Aorta (tissue), 5 donors: ENCODE measurements around the gene SAMD4A. TPM values are rescaled to one million over a fixed set of nuclear protein-coding genes. Genes with fewer than 3 reads are reported as not detected.

ENCODE experiments used
- ATAC-seq: fragments of 200-7000 bp; cut with Tn5 transposase; one replicate; pipeline ENCODE4 v1.9.1; 2022; ENCODE audit warnings: moderate library complexity; ENCODE audit not compliant: low FRiP score
- DNase-seq, 2 donors: peaks; one replicate each; pipeline ENCODE4 v3.0.0-alpha.2; 2020
- H3K27ac ChIP-seq, 2 donors: one replicate each; pipeline ENCODE4 v1.5.1; 2013; ENCODE audit warnings: low read length in 2 of 2, mild to moderate bottlenecking in 2 of 2, moderate library complexity in 2 of 2, control low read depth in 1 of 2, inconsistent platforms in 1 of 2, low read depth in 1 of 2
- H3K27me3 ChIP-seq, 2 donors: one replicate each; pipeline ENCODE4 v1.6.1; 2013; ENCODE audit warnings: control low read depth in 1 of 2, low read length in 1 of 2, mild to moderate bottlenecking in 1 of 2, moderate library complexity in 1 of 2; ENCODE audit not compliant: insufficient read depth in 2 of 2, control insufficient read depth in 1 of 2
- H3K36me3 ChIP-seq, 2 donors: one replicate each; pipeline ENCODE4 v1.6.1; 2013; ENCODE audit warnings: control low read depth in 1 of 2, low read length in 1 of 2, mild to moderate bottlenecking in 1 of 2; ENCODE audit not compliant: insufficient read depth in 2 of 2, control insufficient read depth in 1 of 2
- H3K4me1 ChIP-seq, 2 donors: one replicate each; pipeline ENCODE4 v1.6.1; 2013; ENCODE audit warnings: low read length in 2 of 2, control low read depth in 1 of 2, mild to moderate bottlenecking in 1 of 2, moderate library complexity in 1 of 2; ENCODE audit not compliant: insufficient read depth in 2 of 2, control insufficient read depth in 1 of 2
- H3K4me3 ChIP-seq, 2 donors: one replicate each; pipeline ENCODE4 v1.5.1; 2013; ENCODE audit warnings: low read length in 2 of 2, control low read depth in 1 of 2, mild to moderate bottlenecking in 1 of 2
- H3K9me3 ChIP-seq: one replicate; pipeline ENCODE4 v1.6.1; 2013; ENCODE audit warnings: mild to moderate bottlenecking, low read length; ENCODE audit not compliant: control insufficient read depth
- WGBS, 2 donors: extraction: QIAGEN DNeasy Blood & Tissue Kit; methylation state at CpG; one replicate each; pipeline ENCODE4 v1.1.7; 2013; 5-methylcytosine and 5-hydroxymethylcytosine counted together
- intact Hi-C, 2 donors: fragments of 100-400 bp; cut with DNase I; formaldehyde crosslinking; loops; one replicate each; pipeline versions ENCODE4 v1.14.2 to v1.15.0; 2022
- polyA plus RNA-seq, 2 donors: library from polyadenylated mRNA; stranded (reverse); fragments of 200-250 nt; gene quantifications; one replicate each; pipeline ENCODE4 v1.2.3, GENCODE V29; 2013
- total RNA-seq, 2 donors: library from RNA; stranded (reverse); fragmentation: NEBNext Ultra II Directional; extraction: Animal tissue kit (Norgen Biotek cat#: 25700); gene quantifications; one replicate each; pipeline ENCODE4 v1.2.1, GENCODE V29; 2021
- donor health status: healthy with polysubstance abuse.
- donor health status: Bipolar disorder and iron deficiency.
- donor health status: DM: no; HTN: no; CAD: no.
- donor health status: DM: no; HTN: no; CAD: no.
- donor health status: DM: yes; HTN: yes; CAD: no.

The SAMD4A gene
- total and polyA plus RNA-seq, 4 donors = 18.8 to 386 (median 102) TPM

GRCh38 chr14:54783660-54784015 is 216.7 kb downstream of the SAMD4A start:
- Histone ChIP-seq H3K27me3 (no peaks in the 10 kb centered on the region), H3K27ac (peak overlapping the region; percentile 2 to 97), H3K4me3 (no peak overlapping the region), H3K9me3 (no peaks in the 10 kb centered on the region), H3K4me1 (peaks cover 0 to 3% of the 10 kb centered on the region in 2 donors), H3K36me3 (peaks cover 6 to 8% of the 10 kb centered on the region in 2 donors)
- intact Hi-C loops = no loop called here
- no peak for ATAC-seq
- no peak for DNase-seq
- WGBS, 2 donors = 75 to 76% methylated on average over 5 of the region's 5 CpGs

DNA sequence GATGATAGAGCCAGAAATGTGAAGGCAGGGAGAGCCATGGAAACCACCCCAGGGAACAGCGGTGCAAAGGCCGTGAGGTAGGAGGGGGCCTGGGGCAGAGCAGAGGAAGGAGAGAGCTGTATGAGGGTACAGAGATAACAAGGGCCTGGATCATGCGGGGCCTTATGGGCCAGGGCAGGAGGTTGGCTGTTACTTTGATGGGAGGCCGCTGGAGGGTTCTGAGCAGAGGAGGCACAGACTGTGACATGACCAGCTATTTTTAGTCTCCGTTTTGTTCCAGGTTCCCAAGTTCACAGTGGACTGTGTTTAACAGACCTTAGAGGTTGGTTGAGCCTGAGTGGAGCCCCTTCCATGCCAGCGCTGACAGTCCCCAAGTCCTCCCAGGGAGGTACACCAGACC is 217.1 kb downstream of the SAMD4A start:
- Histone ChIP-seq H3K4me1 (peaks cover 0 to 3% of the 10 kb centered on the region in 2 donors), H3K27ac (peak overlapping the region; percentile 23 to 97), H3K4me3 (no peak overlapping the region), H3K36me3 (peaks cover 6 to 9% of the 10 kb centered on the region in 2 donors), H3K27me3 (no peaks in the 10 kb centered on the region), H3K9me3 (no peaks in the 10 kb centered on the region)
- 17 to 20% methylated on average over 6 of the region's 6 CpGs for WGBS, 2 donors
- no peak for DNase-seq
- intact Hi-C loops = no loop called here
- ATAC-seq = peak; percentile 60

- intact Hi-C loops = no loop called here
- 13% methylated on average over 4 of the region's 4 CpGs for WGBS, 2 donors
- Histone ChIP-seq H3K4me3 (no peak overlapping the region), H3K4me1 (peaks cover 0 to 3% of the 10 kb centered on the region in 2 donors), H3K27me3 (no peaks in the 10 kb centered on the region), H3K27ac (peak overlapping the region; percentile 23 to 97), H3K9me3 (no peaks in the 10 kb centered on the region), H3K36me3 (peaks cover 6 to 9% of the 10 kb centered on the region in 2 donors)
- peak; percentile 66 for ATAC-seq
- DNase-seq = peak; percentile 79 to 87
Observed at GRCh38 chr14:54784657-54785056, 217.7 kb downstream of the SAMD4A start.

DNA sequence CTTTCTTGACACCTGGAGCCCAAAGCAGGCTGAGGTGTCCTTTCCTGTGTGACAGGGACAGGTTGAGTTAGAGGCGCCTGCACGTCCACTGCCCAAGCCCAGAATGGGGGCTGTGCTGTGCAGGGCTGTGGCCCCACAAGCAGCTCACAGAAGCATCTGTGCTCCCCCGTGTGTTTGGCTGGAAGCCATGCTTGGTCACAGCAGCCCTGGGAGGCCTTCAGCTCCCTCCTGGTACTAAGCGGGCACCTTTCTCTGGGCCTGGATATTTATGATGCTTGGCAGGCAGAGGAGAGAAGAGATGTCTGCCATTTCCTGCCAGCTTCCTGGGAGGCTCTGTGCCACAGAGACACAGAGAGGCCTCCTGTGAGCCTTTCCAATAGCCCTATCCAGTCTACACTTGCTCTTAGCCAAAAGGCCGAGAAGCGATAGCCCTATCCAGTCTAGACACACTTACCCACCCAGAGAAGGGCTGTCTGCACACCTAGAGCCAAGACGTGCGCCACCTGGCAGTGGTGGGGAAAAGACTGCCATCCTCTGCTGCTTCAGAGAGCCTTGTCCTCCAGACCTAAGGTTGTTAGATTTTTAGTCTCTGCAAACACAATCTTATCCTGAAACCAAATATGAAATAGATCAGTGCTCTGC is 218.3 kb downstream of the SAMD4A start:
- H3K36me3 ChIP-seq = peaks cover 6 to 12% of the 10 kb centered on the region in 2 donors
- peaks cover 0 to 3% of the 10 kb centered on the region in 2 donors for H3K4me1 ChIP-seq
- no peaks in the 10 kb centered on the region for H3K27me3 ChIP-seq
- no peak for DNase-seq
- H3K9me3 ChIP-seq = no peaks in the 10 kb centered on the region
- 38 to 43% methylated on average over 8 of the region's 8 CpGs for WGBS, 2 donors
- peak overlapping the region; percentile 18 to 43 for H3K27ac ChIP-seq
- ATAC-seq = peak; percentile 20
- intact Hi-C loops = no loop called here
- no peak overlapping the region for H3K4me3 ChIP-seq

GRCh38 chr14:54785778-54786770 is 219.1 kb downstream of the SAMD4A start:
- H3K4me1 ChIP-seq = peaks cover 0 to 3% of the 10 kb centered on the region in 2 donors
- H3K9me3 ChIP-seq = no peaks in the 10 kb centered on the region
- H3K36me3 ChIP-seq = peaks cover 3 to 12% of the 10 kb centered on the region in 2 donors
- no peak for ATAC-seq
- H3K4me3 ChIP-seq = no peak overlapping the region
- intact Hi-C loops = no loop called here
- DNase-seq = no peak
- no peaks in the 10 kb centered on the region for H3K27me3 ChIP-seq
- H3K27ac ChIP-seq = peak overlapping the region in 1 of 2 donors; percentile 34
- WGBS, 2 donors = 76 to 83% methylated on average over 5 of the region's 5 CpGs

GRCh38 chr14:54786838-54787237 is 219.9 kb downstream of the SAMD4A start:
- intact Hi-C loops = no loop called here
- ATAC-seq = no peak
- 50 to 51% methylated on average over 3 of the region's 3 CpGs for WGBS, 2 donors
- peaks cover 0 to 3% of the 10 kb centered on the region in 2 donors for H3K4me1 ChIP-seq
- peak overlapping the region in 1 of 2 donors; percentile 16 for H3K27ac ChIP-seq
- H3K4me3 ChIP-seq = no peak overlapping the region
- no peak for DNase-seq
- no peaks in the 10 kb centered on the region for H3K9me3 ChIP-seq
- no peaks in the 10 kb centered on the region for H3K27me3 ChIP-seq
- H3K36me3 ChIP-seq = peaks cover 3 to 11% of the 10 kb centered on the region in 2 donors

DNA sequence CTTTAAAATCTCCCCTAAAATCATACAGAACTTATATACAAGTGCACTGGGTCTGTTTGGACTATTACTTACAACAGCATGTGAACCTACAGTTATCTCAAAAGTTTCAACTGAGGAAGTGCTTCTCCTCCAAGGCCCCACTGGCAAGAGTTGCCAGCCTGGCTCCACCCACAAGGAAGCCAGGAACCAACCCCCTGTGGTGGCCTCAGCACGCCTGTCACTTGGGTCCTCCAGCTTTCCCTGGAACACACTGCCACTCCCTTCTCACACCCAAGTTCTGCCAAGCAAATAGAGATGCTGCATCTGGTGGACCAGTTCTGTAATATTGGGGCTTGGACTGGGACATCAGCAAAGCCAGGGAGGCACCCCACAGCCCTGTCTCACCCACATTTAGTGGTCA is 220.3 kb downstream of the SAMD4A start:
- no peaks in the 10 kb centered on the region for H3K9me3 ChIP-seq
- H3K4me1 ChIP-seq = peaks cover 0 to 3% of the 10 kb centered on the region in 2 donors
- no peak for ATAC-seq
- peaks cover 3 to 11% of the 10 kb centered on the region in 2 donors for H3K36me3 ChIP-seq
- no peaks in the 10 kb centered on the region for H3K27me3 ChIP-seq
- whole genome bisulfite sequencing, 2 donors = 34 to 47% methylated on average over 1 of the region's 1 CpG
- DNase-seq = no peak
- intact Hi-C loops = no loop called here
- no peak overlapping the region for H3K27ac ChIP-seq
- H3K4me3 ChIP-seq = no peak overlapping the region

DNA sequence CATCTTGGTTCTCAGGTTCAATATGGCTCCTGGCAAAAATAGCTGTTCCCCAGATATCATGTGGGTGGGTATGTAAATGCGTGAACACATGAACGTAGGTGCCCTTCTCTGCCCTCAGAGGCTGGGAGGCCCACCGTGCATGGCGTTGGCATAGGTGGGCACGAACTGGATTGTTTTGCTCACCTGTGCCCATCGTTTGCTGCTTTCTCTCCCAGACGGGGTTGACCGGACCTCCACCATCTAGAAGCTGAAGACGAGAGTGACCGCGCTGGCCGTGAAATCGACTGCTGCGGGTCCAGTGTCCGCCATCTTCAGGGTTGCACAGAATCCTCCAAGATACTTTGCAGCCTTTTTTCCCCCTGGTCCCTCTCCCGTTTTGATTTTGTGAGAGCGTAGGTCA is 221.8 kb downstream of the SAMD4A start:
- Histone ChIP-seq H3K4me1 (peaks cover 0 to 3% of the 10 kb centered on the region in 2 donors), H3K9me3 (no peaks in the 10 kb centered on the region), H3K27ac (no peak overlapping the region), H3K4me3 (no peak overlapping the region), H3K27me3 (no peaks in the 10 kb centered on the region), H3K36me3 (peaks cover 3 to 9% of the 10 kb centered on the region in 2 donors)
- WGBS, 2 donors = 88 to 92% methylated on average over 17 of the region's 17 CpGs
- no peak for ATAC-seq
- DNase-seq = no peak
- intact Hi-C loops = no loop called here
